HUES64 (cell line): ENCODE results near the gene HDAC7.

ENCODE experiments used
- H3K27ac ChIP-seq: 2 replicates; pipeline ENCODE4 v1.7.0; 2013; ENCODE audit warnings: low read depth, low read length, inconsistent platforms
- H3K27me3 ChIP-seq: 2 replicates; pipeline ENCODE4 v1.6.1; 2013; ENCODE audit warnings: mild to moderate bottlenecking, low read length; ENCODE audit not compliant: insufficient read depth
- H3K36me3 ChIP-seq: 2 replicates; pipeline ENCODE4 v1.6.1; 2013; ENCODE audit warnings: mild to moderate bottlenecking, low read length; ENCODE audit not compliant: insufficient read depth
- H3K4me1 ChIP-seq: 2 replicates; pipeline ENCODE4 v1.6.1; 2013; ENCODE audit warnings: mild to moderate bottlenecking, low read length, moderate library complexity; ENCODE audit not compliant: insufficient read depth
- H3K4me3 ChIP-seq: 2 replicates; pipeline ENCODE4 v1.5.1; 2013; ENCODE audit warnings: mild to moderate bottlenecking, low read length, moderate library complexity
- H3K9ac ChIP-seq: 2 replicates; pipeline ENCODE4 v1.6.1; 2013; ENCODE audit warnings: mild to moderate bottlenecking, low read depth, low read length
- H3K9me3 ChIP-seq: 2 replicates; pipeline ENCODE4 v1.6.1; 2013; ENCODE audit warnings: low read depth, low read length; ENCODE audit not compliant: insufficient read depth
- WGBS: fragments of 150-250, 120-280 bp; methylation state at CpG from one replicate; pipeline ENCODE4 v1.1.7; 2013; ENCODE audit warnings: missing lambda C conversion rate; 5-methylcytosine and 5-hydroxymethylcytosine counted together

HDAC7 gene

GRCh38 chr12:47754126-47754525, 65.6 kb downstream of the HDAC7 start:
- Histone ChIP-seq H3K27me3 (no peaks in the 10 kb centered on the region), H3K9ac (no peak overlapping the region), H3K27ac (peak overlapping the region; percentile 36), H3K36me3 (no peaks in the 10 kb centered on the region), H3K4me3 (no peak overlapping the region), H3K4me1 (peaks cover 25% of the 10 kb centered on the region), H3K9me3 (no peaks in the 10 kb centered on the region)
- 88% methylated on average over 4 of the region's 4 CpGs for WGBS

DNA sequence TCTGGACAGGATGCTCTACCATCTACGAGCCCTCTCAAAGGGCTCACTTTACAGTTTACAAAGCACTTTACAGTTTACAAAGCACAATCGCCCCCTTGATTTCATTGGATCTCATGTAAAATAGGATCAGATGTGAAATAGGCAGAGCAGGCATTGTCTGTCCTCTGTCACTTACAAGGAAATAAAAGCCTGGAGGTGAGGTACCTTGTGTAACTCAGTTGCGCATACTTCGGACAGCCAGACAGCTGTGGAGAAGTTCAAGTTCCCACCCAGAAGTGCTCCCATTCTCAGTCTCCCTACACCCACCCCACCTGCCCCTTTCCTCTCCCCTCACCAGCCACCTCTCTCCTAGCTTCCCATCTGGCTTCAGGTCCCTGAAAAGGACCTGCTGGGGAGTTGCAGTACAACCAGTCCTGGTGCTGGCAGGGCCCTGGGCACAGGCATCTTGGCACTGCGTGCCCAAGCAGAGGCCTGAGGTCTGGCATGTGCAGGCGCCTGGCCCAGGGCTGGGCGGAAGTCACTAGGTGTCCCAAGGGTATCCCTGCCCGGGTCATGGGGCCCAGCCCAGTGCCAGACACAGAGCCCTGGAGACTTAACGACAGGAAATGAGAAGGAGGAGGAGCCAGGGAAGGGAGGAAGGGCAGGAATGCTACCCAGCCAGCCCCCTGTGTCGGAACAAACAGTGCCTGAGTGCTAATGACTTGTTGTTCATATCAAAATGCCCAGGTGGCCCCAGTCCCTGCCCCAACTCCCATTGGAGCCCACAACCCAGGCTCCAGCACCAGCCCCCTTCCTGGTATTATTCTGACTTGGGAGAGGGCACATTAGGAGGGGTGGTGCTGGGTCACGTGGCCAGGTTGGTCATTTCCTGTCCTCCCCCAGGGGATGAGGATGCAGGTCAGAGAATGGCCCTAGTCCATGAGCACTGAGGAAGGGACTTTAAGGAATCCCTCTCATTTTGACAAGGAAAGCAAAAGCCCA, 66.4 kb downstream of the HDAC7 start:
- no peak overlapping the region for H3K4me3 ChIP-seq
- H3K9ac ChIP-seq = peak overlapping the region; percentile 30; the same call in 1 of the 2 replicates
- no peaks in the 10 kb centered on the region for H3K36me3 ChIP-seq
- H3K9me3 ChIP-seq = no peaks in the 10 kb centered on the region
- H3K27ac ChIP-seq = peak overlapping the region; percentile 36
- no peaks in the 10 kb centered on the region for H3K27me3 ChIP-seq
- WGBS = 64% methylated on average over 11 of the region's 11 CpGs
- H3K4me1 ChIP-seq = peaks cover 23% of the 10 kb centered on the region

DNA sequence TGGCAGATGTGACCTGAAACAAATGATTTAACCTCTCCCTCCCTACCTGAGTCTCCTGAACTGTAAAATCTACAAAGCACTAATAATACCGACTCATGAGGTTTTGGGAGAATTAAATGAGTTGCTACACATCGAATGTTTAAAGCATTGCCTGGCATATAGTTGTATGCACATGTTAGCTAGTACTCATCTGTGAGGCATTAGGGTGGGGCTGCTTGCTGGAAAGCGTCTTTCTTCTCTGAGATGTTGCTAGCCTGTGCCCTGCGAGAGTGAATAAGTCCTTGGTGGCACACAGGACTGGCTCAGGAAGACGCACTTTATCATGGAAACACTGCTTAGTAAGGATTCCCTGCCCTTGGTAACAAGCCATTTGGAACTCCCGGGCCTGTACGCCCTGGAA, 67.2 kb downstream of the HDAC7 start:
- H3K27ac ChIP-seq = no peak overlapping the region
- H3K9me3 ChIP-seq = no peaks in the 10 kb centered on the region
- H3K4me3 ChIP-seq = no peak overlapping the region
- no peak overlapping the region for H3K9ac ChIP-seq
- H3K27me3 ChIP-seq = no peaks in the 10 kb centered on the region
- no peaks in the 10 kb centered on the region for H3K36me3 ChIP-seq
- 93% methylated on average over 7 of the region's 7 CpGs for WGBS
- peaks cover 15% of the 10 kb centered on the region for H3K4me1 ChIP-seq

DNA sequence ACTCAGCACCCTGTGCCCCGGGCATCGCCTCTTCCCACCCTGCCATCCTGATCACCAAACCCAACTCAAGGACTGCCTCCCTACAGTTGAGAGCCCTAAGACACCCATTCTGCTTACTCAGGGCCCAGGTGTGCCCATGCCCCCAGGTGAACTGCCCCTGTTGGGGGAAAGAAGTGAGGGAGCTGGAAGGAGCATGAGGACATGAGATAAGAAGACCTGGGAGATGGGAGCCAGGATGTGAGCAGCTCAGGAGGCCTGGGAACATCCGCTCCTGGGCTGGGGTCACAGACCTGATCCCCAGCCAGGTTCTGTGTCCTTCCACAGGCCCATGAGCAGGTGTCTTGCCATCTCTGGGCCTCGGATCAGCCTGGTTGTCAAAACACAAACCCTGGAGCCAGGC, 67.6 kb downstream of the HDAC7 start:
- Histone ChIP-seq H3K9ac (no peak overlapping the region), H3K27ac (no peak overlapping the region), H3K4me1 (peaks cover 14% of the 10 kb centered on the region)

GRCh38 chr12:47751561-47751960, 68.1 kb downstream of the HDAC7 start:
- Histone ChIP-seq H3K27me3 (no peaks in the 10 kb centered on the region), H3K27ac (no peak overlapping the region), H3K4me1 (peaks cover 14% of the 10 kb centered on the region), H3K9ac (no peak overlapping the region), H3K36me3 (no peaks in the 10 kb centered on the region), H3K9me3 (no peaks in the 10 kb centered on the region), H3K4me3 (no peak overlapping the region)
- 92% methylated on average over 9 of the region's 9 CpGs for WGBS

More for the DNA sequence above, 67.6 kb downstream of the HDAC7 start:
- WGBS = 98% methylated on average over 4 of the region's 4 CpGs
- Histone ChIP-seq H3K9me3 (no peaks in the 10 kb centered on the region), H3K4me3 (no peak overlapping the region), H3K36me3 (no peaks in the 10 kb centered on the region), H3K27me3 (no peaks in the 10 kb centered on the region)

DNA sequence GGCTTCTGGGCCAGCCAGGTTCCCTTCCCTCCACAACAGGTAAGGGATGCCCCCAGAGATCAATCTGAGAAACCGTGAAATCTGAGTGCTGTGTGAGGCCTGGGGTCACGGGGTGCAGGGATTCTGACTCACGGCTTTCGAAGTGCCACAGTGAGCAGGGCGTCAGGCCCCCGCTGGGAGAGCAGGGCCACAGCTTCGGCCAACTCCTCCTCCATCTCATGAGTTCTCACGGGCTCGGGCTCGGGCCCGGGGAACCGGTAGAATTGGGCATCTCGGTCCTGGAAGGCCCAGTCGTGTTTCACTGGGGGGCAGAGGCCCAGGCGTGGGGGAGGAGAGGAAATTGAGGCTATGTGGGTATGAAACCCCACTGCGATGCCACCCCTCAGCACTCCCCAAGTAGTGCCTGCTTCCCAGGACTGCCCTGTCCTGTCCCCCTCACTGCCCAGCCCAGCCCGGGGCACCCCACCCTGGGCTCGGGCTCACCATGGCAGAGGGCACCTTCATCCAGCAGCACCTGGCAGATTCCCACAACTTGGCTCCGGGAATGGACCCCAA, 68.7 kb downstream of the HDAC7 start:
- Histone ChIP-seq H3K9me3 (no peaks in the 10 kb centered on the region), H3K36me3 (no peaks in the 10 kb centered on the region), H3K9ac (no peak overlapping the region), H3K27me3 (no peaks in the 10 kb centered on the region), H3K27ac (no peak overlapping the region), H3K4me1 (peaks cover 14% of the 10 kb centered on the region), H3K4me3 (no peak overlapping the region)
- 89% methylated on average over 19 of the region's 19 CpGs for WGBS

- H3K36me3 ChIP-seq = no peaks in the 10 kb centered on the region
- 94% methylated on average over 10 of the region's 10 CpGs for WGBS
- H3K27ac ChIP-seq = no peak overlapping the region
- H3K9ac ChIP-seq = no peak overlapping the region
- no peak overlapping the region for H3K4me3 ChIP-seq
- H3K27me3 ChIP-seq = no peaks in the 10 kb centered on the region
- no peaks in the 10 kb centered on the region for H3K9me3 ChIP-seq
- peaks cover 14% of the 10 kb centered on the region for H3K4me1 ChIP-seq
Measured at GRCh38 chr12:47750229-47750798, 69.4 kb downstream of the HDAC7 start.

- H3K4me3 ChIP-seq = no peak overlapping the region
- no peaks in the 10 kb centered on the region for H3K9me3 ChIP-seq
- no peak overlapping the region for H3K27ac ChIP-seq
- 90% methylated on average over 3 of the region's 3 CpGs for WGBS
- no peaks in the 10 kb centered on the region for H3K36me3 ChIP-seq
- H3K27me3 ChIP-seq = no peaks in the 10 kb centered on the region
- no peak overlapping the region for H3K9ac ChIP-seq
- peaks cover 11% of the 10 kb centered on the region for H3K4me1 ChIP-seq
Measured at GRCh38 chr12:47748899-47749298, 70.8 kb downstream of the HDAC7 start.

DNA sequence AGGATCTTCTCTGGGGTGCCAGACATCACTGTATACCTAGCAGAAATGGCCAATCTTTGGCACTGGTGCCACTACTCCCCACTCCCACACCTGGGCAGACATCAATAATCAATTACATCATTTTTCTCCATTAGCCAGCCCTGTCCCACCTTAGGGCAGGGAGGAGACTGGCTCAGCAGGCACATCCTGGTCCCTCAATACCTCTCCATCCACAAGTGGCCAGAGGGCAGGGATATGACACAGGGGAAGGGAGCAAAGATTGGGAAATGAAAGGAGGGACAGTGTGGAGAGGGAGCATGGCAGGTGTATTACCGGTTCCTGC, 71.2 kb downstream of the HDAC7 start:
- Histone ChIP-seq H3K36me3 (no peaks in the 10 kb centered on the region), H3K9ac (no peak overlapping the region), H3K9me3 (no peaks in the 10 kb centered on the region), H3K27me3 (no peaks in the 10 kb centered on the region), H3K4me1 (peaks cover 7% of the 10 kb centered on the region), H3K27ac (no peak overlapping the region), H3K4me3 (no peak overlapping the region)
- 100% methylated on average over 1 of the region's 1 CpG for WGBS

DNA sequence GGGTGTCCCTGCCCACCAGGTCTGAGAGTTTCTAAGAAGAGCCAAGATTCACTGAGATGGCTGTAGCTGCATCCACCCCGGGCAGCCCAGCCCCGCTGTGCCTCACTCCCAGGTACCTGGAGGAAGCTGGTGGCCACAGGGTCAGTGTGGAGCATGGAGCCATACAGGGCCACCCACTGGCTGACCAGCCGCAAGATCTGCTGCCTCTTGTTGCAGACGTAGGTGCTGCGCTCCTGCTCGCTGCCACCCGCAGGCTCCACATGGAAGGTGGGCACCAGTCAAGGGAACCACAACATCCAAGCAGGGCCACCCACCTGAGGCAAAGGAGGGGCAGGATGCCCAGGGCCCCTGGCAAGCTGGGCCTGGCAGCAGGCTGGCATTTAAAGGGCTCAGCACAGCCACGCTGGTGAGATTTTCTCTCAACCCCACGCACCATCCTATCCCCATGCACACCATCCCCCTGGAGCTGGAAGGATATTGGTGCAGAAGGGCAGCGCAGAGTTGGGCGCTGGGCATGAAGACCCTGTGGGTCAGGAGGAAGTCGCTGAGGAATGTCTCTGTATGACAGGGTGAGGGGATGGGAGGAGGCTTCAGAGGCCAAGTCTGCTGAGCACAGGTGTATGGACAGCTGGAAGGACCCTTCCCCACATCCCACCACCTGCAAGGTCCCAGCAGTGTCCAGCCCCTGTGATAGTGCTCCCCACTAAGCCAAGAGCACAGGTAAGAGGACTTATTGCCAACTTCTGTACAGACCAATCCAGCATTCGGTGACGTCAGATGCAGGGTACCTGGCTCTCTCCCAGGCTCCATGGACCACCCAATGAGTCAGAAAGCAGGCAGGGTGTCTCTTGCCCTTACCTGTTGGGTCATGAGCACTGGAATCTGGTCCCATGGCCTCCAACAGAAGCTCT, 71.9 kb downstream of the HDAC7 start:
- peaks cover under 1% of the 10 kb centered on the region; the same call in 1 of the 2 replicates for H3K4me1 ChIP-seq
- H3K36me3 ChIP-seq = no peaks in the 10 kb centered on the region
- no peak overlapping the region for H3K27ac ChIP-seq
- no peaks in the 10 kb centered on the region for H3K9me3 ChIP-seq
- no peak overlapping the region for H3K9ac ChIP-seq
- H3K4me3 ChIP-seq = no peak overlapping the region
- no peaks in the 10 kb centered on the region for H3K27me3 ChIP-seq
- 93% methylated on average over 14 of the region's 14 CpGs for WGBS
